GM06990 (cell line): Measurements from ENCODE around the gene ATP13A1.
"Not testable (repeated sequence)": the region's sequence is repeated elsewhere in the genome, so short reads cannot be mapped to it uniquely, and the experiment has no call there.

Experiments
- DNase-seq: peaks from one replicate; pipeline ENCODE4 v3.0.0-alpha.2; 2011; ENCODE audit not compliant: insufficient read length; ENCODE audit errors: extremely low read depth
- H3K27me3 ChIP-seq: replicated peaks from 2 replicates; pipeline ENCODE4 v1.6.0; 2011; ENCODE audit warnings: low read length; ENCODE audit not compliant: control insufficient read depth, insufficient read depth
- H3K36me3 ChIP-seq: 2 replicates; pipeline ENCODE4 v1.5.1; 2011; ENCODE audit warnings: low read length; ENCODE audit not compliant: control insufficient read depth, insufficient read depth
- H3K4me3 ChIP-seq: replicated peaks from 2 replicates; pipeline ENCODE4 v1.5.1; 2011; ENCODE audit warnings: low read depth, mild to moderate bottlenecking, control low read depth, low read length
- CTCF ChIP-seq: IDR thresholded peaks from 2 replicates; pipeline ENCODE4 v1.5.1; 2011; ENCODE audit warnings: low read length, control low read depth, mild to moderate bottlenecking, inconsistent platforms; ENCODE audit not compliant: insufficient read depth, poor library complexity, severe bottlenecking

Gene ATP13A1

GRCh38 chr19:19600793-19601330 is 62.6 kb downstream of the ATP13A1 start:
- Histone ChIP-seq H3K36me3 (no peaks in the 10 kb centered on the region; the same call in 1 of the 2 replicates), H3K27me3 (no peaks in the 10 kb centered on the region), H3K4me3 (no peak overlapping the region)
- peak; percentile 37 for DNase-seq
- TF ChIP-seq CTCF = no peak

- not testable (repeated sequence) for H3K36me3 ChIP-seq, H3K27me3 ChIP-seq, H3K4me3 ChIP-seq
- DNase-seq = peak; percentile 57
Observed at GRCh38 chr19:19598728-19599451, 64.6 kb downstream of the ATP13A1 start.

GRCh38 chr19:19597809-19598306 is 65.6 kb downstream of the ATP13A1 start:
- Histone ChIP-seq H3K36me3 (peaks cover 5% of the 10 kb centered on the region), H3K4me3 (no peak overlapping the region), H3K27me3 (no peaks in the 10 kb centered on the region)
- peak; percentile 80 for DNase-seq
- no peak for TF ChIP-seq CTCF
